Endothelial cell (in vitro differentiated cells): ENCODE results near the gene PPP6R2. TPM values are rescaled to one million over a fixed set of nuclear protein-coding genes. Genes with fewer than 3 reads are reported as not detected.
"Not testable (repeated sequence)": the region's sequence is repeated elsewhere in the genome, so short reads cannot be mapped to it uniquely, and the experiment has no call there.

Experiments
- DNase-seq: peaks from one replicate; pipeline ENCODE4 v3.0.0; 2021; ENCODE audit warnings: low spot score
- H3K27ac Mint-ChIP-seq: one replicate; pipeline ENCODE4 v1.8.0; 2021; ENCODE audit warnings: mixed read lengths, inconsistent platforms; ENCODE audit not compliant: unreplicated experiment
- H3K27me3 Mint-ChIP-seq: one replicate; pipeline ENCODE4 v1.8.0; 2021; ENCODE audit warnings: mild to moderate bottlenecking, moderate library complexity, mixed read lengths, inconsistent platforms; ENCODE audit not compliant: unreplicated experiment
- H3K36me3 Mint-ChIP-seq: one replicate; pipeline ENCODE4 v1.8.0; 2021; ENCODE audit warnings: mild to moderate bottlenecking, low read depth, mixed read lengths, inconsistent platforms; ENCODE audit not compliant: unreplicated experiment
- H3K4me1 Mint-ChIP-seq: one replicate; pipeline ENCODE4 v1.8.0; 2021; ENCODE audit warnings: mild to moderate bottlenecking, mixed read lengths, inconsistent platforms; ENCODE audit not compliant: unreplicated experiment
- H3K4me3 Mint-ChIP-seq: one replicate; pipeline ENCODE4 v1.8.0; 2021; ENCODE audit warnings: mild to moderate bottlenecking, mixed read lengths, inconsistent platforms; ENCODE audit not compliant: unreplicated experiment
- H3K9me3 Mint-ChIP-seq: one replicate; pipeline ENCODE4 v1.8.0; 2021; ENCODE audit warnings: mixed read lengths, inconsistent platforms; ENCODE audit not compliant: unreplicated experiment
- CTCF ChIP-seq: fragments of 200-600 bp; sonication (generic); IDR thresholded peaks from one replicate; pipeline ENCODE4 v1.5.0; 2021; ENCODE audit warnings: antibody characterized with exemption; ENCODE audit not compliant: unreplicated experiment
- total RNA-seq: library from RNA; stranded (reverse); fragmentation: NEBNext Ultra II Directional; extraction: Animal tissue kit (Norgen Biotek cat#: 25700); gene quantifications from one replicate; pipeline ENCODE4 v1.2.1, GENCODE V29; 2021; ENCODE audit not compliant: unreplicated experiment

PPP6R2 gene
- total RNA-seq, 1 donor from 2014 or later = 50.9 TPM

- Mint-ChIP-seq H3K4me1 (no peaks in the 10 kb centered on the region), H3K27ac (no peak overlapping the region), H3K36me3 (no peaks in the 10 kb centered on the region), H3K27me3 (no peaks in the 10 kb centered on the region), H3K9me3 (no peaks in the 10 kb centered on the region), H3K4me3 (no peak overlapping the region)
- TF ChIP-seq CTCF = no peak
- no peak for DNase-seq
Measured at GRCh38 chr22:50319503-50319951, 23.6 kb upstream of the PPP6R2 start.

DNA sequence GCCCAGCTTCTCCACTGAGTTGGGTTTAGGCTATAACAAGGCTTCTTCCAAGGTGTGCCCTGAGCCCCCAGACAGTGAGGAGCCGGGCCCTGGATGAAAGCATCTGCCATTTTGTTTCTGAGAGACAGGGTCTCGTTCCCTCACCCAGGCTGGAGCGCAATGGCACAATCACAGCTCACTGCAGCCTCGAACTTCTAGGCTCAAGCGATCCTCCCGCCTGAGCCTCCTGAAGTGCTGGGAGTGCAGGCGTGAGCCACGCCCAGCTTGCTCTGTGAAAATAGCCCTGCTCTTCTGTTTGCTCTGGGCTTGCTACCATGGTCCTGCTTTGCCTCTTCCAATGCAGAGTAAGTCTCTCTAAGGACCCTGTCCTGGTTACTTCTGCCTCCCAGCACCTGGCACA, 23.0 kb upstream of the PPP6R2 start:
- H3K4me1 Mint-ChIP-seq = no peaks in the 10 kb centered on the region
- no peak overlapping the region for H3K27ac Mint-ChIP-seq
- no peak for DNase-seq
- no peaks in the 10 kb centered on the region for H3K9me3 Mint-ChIP-seq
- no peak for TF ChIP-seq CTCF
- H3K4me3 Mint-ChIP-seq = no peak overlapping the region
- H3K27me3 Mint-ChIP-seq = no peaks in the 10 kb centered on the region
- H3K36me3 Mint-ChIP-seq = no peaks in the 10 kb centered on the region

- TF ChIP-seq CTCF = no peak
- Mint-ChIP-seq H3K9me3 (no peaks in the 10 kb centered on the region), H3K27me3 (peaks cover 2% of the 10 kb centered on the region), H3K4me1 (peaks cover under 1% of the 10 kb centered on the region), H3K36me3 (no peaks in the 10 kb centered on the region), H3K4me3 (no peak overlapping the region), H3K27ac (no peak overlapping the region)
- DNase-seq = no peak
Measured at GRCh38 chr22:50320671-50321325, 22.3 kb upstream of the PPP6R2 start.

DNA sequence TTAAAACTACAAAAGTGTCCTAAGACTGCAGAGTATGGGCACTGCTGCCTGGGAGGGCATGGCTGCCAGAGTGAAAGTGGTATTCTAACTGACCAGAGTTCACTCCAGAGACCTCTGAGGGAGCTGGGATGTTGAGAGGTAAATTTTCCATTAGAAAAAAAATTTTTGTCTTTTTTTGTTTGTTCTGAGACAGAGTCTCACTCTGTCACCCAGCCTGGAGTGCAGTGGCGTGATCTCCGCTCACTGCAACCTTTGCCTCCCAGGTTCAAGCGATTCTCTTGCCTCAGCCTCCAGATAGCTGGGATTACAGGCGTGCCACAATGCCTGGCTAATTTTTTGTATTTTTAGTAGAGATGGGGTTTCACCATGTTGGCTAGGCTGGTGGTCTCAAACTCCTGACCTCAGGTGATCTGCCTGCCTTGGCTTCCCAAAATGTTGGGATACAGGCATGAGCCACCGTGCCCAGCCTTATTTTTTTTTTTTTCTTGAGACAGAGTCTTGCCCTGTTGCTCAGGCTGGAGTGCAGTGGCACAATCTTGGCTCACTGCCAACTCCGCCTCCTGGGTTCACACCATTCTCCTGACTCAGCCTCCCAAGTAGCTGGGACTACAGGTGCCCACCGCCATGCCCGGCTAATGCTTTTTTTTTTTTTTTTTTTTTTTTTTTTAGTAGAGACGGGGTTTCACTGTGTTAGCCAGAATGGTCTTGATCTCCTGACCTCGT, 20.6 kb upstream of the PPP6R2 start:
- not testable (repeated sequence) for H3K4me1 Mint-ChIP-seq, H3K4me3 Mint-ChIP-seq, H3K9me3 Mint-ChIP-seq, H3K27ac Mint-ChIP-seq, H3K27me3 Mint-ChIP-seq, H3K36me3 Mint-ChIP-seq, DNase-seq

DNA sequence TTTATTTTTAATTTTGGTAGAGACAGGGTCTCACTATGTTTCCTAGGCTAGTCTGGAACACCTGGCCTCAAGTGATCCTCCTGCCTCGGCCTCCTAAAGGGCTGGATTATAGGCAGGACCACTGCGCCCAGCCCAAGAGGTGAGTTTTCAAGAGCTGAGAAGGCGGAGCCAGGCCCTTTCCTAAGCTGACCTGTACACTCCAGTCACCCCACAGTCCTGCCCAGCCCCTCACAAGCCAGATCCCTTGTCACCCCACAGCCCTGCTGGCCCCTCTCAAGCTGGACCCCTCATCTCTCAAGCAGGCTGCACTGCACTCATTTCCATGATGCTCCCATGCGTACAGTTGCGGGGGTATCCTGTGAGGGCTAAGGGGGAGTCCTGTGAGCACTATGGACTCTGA, 19.2 kb upstream of the PPP6R2 start:
- no peaks in the 10 kb centered on the region for H3K36me3 Mint-ChIP-seq
- H3K9me3 Mint-ChIP-seq = no peaks in the 10 kb centered on the region
- peaks cover 7% of the 10 kb centered on the region for H3K4me1 Mint-ChIP-seq
- peaks cover 7% of the 10 kb centered on the region for H3K27me3 Mint-ChIP-seq
- TF ChIP-seq CTCF = no peak
- no peak for DNase-seq
- no peak overlapping the region for H3K4me3 Mint-ChIP-seq
- no peak overlapping the region for H3K27ac Mint-ChIP-seq
